Body of pancreas (tissue), 4 donors: ENCODE results near the gene DOCK9. TPM values are rescaled to one million over a fixed set of nuclear protein-coding genes. Genes with fewer than 3 reads are reported as not detected.

Experiments used
- ATAC-seq: fragments of 150-250 bp; one replicate; pipeline ENCODE4 v1.9.1; 2016
- DNase-seq, 4 donors: peaks; one replicate each; pipeline ENCODE4 v3.0.0-alpha.2; 2019
- H3K27ac ChIP-seq, 4 donors: fragments of 200-600 bp; sonication (generic); 1 replicate in 3 of 4; 2 replicates in 1 of 4; pipeline versions ENCODE4 v1.5.1 to v1.6.1; 2016 to 2019; ENCODE audit warnings: mild to moderate bottlenecking in 1 of 4, mixed read lengths in 1 of 4, moderate library complexity in 1 of 4
- H3K27me3 ChIP-seq, 2 donors: fragments of 200-600 bp; sonication (generic); one replicate each; pipeline ENCODE4 v1.6.0; 2016; ENCODE audit warnings: mild to moderate bottlenecking in 1 of 2
- H3K36me3 ChIP-seq, 2 donors: fragments of 200-600 bp; sonication (generic); replicated peaks in 1 of 2; 2 replicates each; pipeline ENCODE4 v1.5.1; 2016; ENCODE audit warnings: low read depth in 2 of 2; ENCODE audit not compliant: insufficient read depth in 1 of 2
- H3K4me1 ChIP-seq: fragments of 200-600 bp; sonication (generic); one replicate; pipeline ENCODE4 v1.6.0; 2016
- H3K4me3 ChIP-seq, 2 donors: fragments of 200-600 bp; sonication (generic); 1 replicate in 1 of 2; 2 replicates in 1 of 2; pipeline ENCODE4 v1.5.1; 2016 to 2019
- H3K9me3 ChIP-seq, 3 donors: fragments of 200-600 bp; sonication (generic); 1 replicate in 2 of 3; 2 replicates in 1 of 3; pipeline ENCODE4 v1.5.1; 2016
- CTCF ChIP-seq, 7 experiments: fragments of 450-650 bp in 4 of 7; fragments of 200-600 bp in 3 of 7; sonication (generic) in 3 of 7; IDR thresholded peaks; one replicate each; pipeline ENCODE4 v1.5.1; 2016 to 2019; ENCODE audit warnings: antibody characterized with exemption in 7 of 7
- POLR2A ChIP-seq, 3 donors: fragments of 450-650 bp; IDR thresholded peaks; one replicate each; pipeline ENCODE4 v1.6.1; 2016; ENCODE audit warnings: antibody characterized with exemption in 3 of 3, mild to moderate bottlenecking in 2 of 3
- WGBS, 2 donors: methylation state at CpG; one replicate each; pipeline ENCODE4 v1.1.5; 2017; 5-methylcytosine and 5-hydroxymethylcytosine counted together
- intact Hi-C: fragments of 100-400 bp; cut with DNase I; formaldehyde crosslinking; loops from one replicate; pipeline ENCODE4 v1.15.1; 2023
- total RNA-seq, 2 donors: library from RNA; depleted of rRNA; stranded (reverse); fragments of >200 nt; gene quantifications; one replicate each; pipeline ENCODE4 v1.1.0, GENCODE V29; 2016

Gene DOCK9
- total RNA-seq, 2 donors from 2014 or later = 35.3 to 73.5 TPM

DNA sequence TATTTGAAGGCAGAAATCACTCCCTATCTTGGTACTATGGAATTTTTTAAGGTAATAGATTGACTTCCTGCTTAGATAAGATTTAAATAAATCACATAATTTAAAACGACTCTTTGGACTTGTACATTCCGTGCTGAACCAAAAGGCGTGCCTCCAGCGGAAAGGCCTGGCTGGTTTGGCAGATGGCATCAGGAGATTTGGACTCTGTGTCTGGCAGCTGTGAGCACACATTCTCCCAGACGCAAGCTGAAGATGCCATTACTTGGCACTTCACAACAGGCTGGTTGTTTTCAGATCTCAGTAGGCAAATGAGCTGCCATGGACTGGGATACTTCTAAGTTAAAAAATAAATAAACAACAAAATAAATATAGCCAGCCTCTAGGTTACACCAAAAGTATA, 120.9 kb downstream of the DOCK9 start:
- intact Hi-C loops = no loop called here
- H3K4me3 ChIP-seq = no peak overlapping the region
- ATAC-seq (peak; percentile 78), DNase-seq (peak in 3 of 4 donors; percentile 20 to 42 (median 28))
- 42% methylated on average over 5 of the region's 5 CpGs for WGBS, 2 donors
- H3K9me3 ChIP-seq = no peaks in the 10 kb centered on the region
- H3K36me3 ChIP-seq = peaks cover 0 to under 1% of the 10 kb centered on the region in 2 donors
- H3K27me3 ChIP-seq = no peaks in the 10 kb centered on the region
- TF ChIP-seq POLR2A (IDR thresholded peaks at IDR 0.05) (no peak), CTCF (IDR thresholded peaks at IDR 0.05) (no peak)
- no peaks in the 10 kb centered on the region for H3K4me1 ChIP-seq
- H3K27ac ChIP-seq = peak overlapping the region in 1 of 4 donors; percentile 22

- WGBS, 2 donors = 84 to 87% methylated on average over 6 of the region's 6 CpGs
- intact Hi-C loops = no loop called here
- H3K4me3 ChIP-seq = no peak overlapping the region
- no peak for ATAC-seq
- no peaks in the 10 kb centered on the region for H3K36me3 ChIP-seq
- H3K4me1 ChIP-seq = no peaks in the 10 kb centered on the region
- no peak for DNase-seq
- no peaks in the 10 kb centered on the region for H3K9me3 ChIP-seq
- TF ChIP-seq POLR2A (IDR thresholded peaks at IDR 0.05) (no peak), CTCF (IDR thresholded peaks at IDR 0.05) (no peak)
- no peaks in the 10 kb centered on the region for H3K27me3 ChIP-seq
- no peak overlapping the region for H3K27ac ChIP-seq
These were observed 123.4 kb downstream of the DOCK9 start for GRCh38 chr13:98854448-98854847.

DNA sequence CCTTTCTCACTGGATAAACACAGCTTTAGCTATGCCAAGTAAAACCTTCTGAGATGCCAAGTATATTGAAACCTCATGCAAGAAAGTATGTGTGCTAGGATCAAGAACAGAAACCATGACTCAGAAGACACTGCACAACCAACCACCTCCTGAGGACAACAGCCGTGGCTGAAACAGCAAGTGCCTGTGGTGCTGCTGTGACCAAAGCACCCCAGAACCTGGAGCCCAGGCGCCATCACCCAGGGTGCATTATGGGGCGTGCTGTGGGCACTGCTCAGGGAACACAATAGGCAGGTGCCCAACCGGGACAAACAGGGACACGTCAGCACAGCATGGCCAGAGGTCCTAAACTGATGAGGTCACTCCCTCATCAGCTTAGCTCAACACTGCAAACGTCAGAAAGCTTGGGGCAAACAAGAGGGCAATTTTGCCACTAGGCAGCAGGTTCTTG, 124.1 kb downstream of the DOCK9 start:
- no peak for ATAC-seq
- no peaks in the 10 kb centered on the region for H3K9me3 ChIP-seq
- H3K27me3 ChIP-seq = no peaks in the 10 kb centered on the region
- 86% methylated on average over 4 to 6 of the region's 6 CpGs for WGBS, 2 donors
- H3K36me3 ChIP-seq = no peaks in the 10 kb centered on the region
- no peak overlapping the region for H3K4me3 ChIP-seq
- intact Hi-C loops = no loop called here
- DNase-seq = no peak
- H3K4me1 ChIP-seq = no peaks in the 10 kb centered on the region
- no peak for TF ChIP-seq CTCF (IDR thresholded peaks at IDR 0.05)
- no peak for TF ChIP-seq POLR2A (IDR thresholded peaks at IDR 0.05)
- no peak overlapping the region for H3K27ac ChIP-seq

DNA sequence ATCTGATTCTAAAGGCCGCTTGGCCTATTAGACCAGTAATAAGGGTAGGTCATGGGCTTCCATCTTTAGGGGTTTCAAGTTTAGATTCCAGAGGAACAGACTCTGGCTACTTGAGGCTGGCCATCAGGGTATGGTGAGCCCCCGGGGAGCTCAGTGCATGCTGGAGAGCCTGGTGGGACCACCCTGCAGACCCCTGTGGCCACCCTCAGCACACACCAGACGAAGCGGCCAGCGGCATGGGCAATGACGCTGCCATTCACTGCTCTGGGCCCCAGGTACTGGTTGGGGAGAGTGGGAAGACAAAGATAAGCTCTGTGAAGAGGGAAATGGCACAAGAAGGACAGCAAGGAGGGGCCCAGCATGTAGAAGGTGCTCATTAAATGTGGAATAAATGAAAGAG, 126.6 kb downstream of the DOCK9 start:
- Histone ChIP-seq H3K27me3 (no peaks in the 10 kb centered on the region), H3K4me1 (no peaks in the 10 kb centered on the region), H3K36me3 (no peaks in the 10 kb centered on the region), H3K27ac (no peak overlapping the region), H3K9me3 (no peaks in the 10 kb centered on the region), H3K4me3 (no peak overlapping the region)
- ATAC-seq (no peak), DNase-seq (no peak)
- intact Hi-C loops = no loop called here
- TF ChIP-seq POLR2A (IDR thresholded peaks at IDR 0.05) (no peak), CTCF (IDR thresholded peaks at IDR 0.05) (no peak)
- WGBS, 2 donors = 98 to 100% methylated on average over 5 to 6 of the region's 6 CpGs

- 91 to 92% methylated on average over 7 of the region's 7 CpGs for WGBS, 2 donors
- Histone ChIP-seq H3K9me3 (no peaks in the 10 kb centered on the region), H3K36me3 (peaks cover 0 to 6% of the 10 kb centered on the region in 2 donors), H3K27ac (no peak overlapping the region), H3K27me3 (no peaks in the 10 kb centered on the region), H3K4me3 (no peak overlapping the region), H3K4me1 (no peaks in the 10 kb centered on the region)
- ATAC-seq (no peak), DNase-seq (no peak)
- intact Hi-C loops = loop anchor here (10.0 kb wide), 1 partner anchor 174 kb away; no protein-coding TSS in a partner anchor
- TF ChIP-seq CTCF (IDR thresholded peaks at IDR 0.05) (no peak), POLR2A (IDR thresholded peaks at IDR 0.05) (no peak)
These were observed 129.1 kb downstream of the DOCK9 start for GRCh38 chr13:98848746-98849145.
